HTR-8/SVneo (cell line): Measurements from ENCODE around the gene ZNF865.
A peak's percentile ranks its signal among the peaks of the same experiment; 100 is the strongest.

Source experiments
- DNase-seq: peaks from one replicate; pipeline ENCODE4 v3.0.0; 2011; ENCODE audit warnings: low spot score, mixed read lengths; ENCODE audit not compliant: insufficient read length
- FAIRE-seq: peaks from 2 replicates; lab custom pipeline; 2011; peaks lifted over from hg19 to GRCh38; lab: Jason Lieb, UNC

ZNF865 gene

GRCh38 chr19:55585658-55586339 is 19.6 kb upstream of the ZNF865 start:
- peak; percentile 83 for DNase-seq
- peak; percentile 38 for FAIRE-seq

- DNase-seq (peak; percentile 89), FAIRE-seq (peak; percentile 85)
Measured at GRCh38 chr19:55586976-55587668, 18.3 kb upstream of the ZNF865 start.

DNA sequence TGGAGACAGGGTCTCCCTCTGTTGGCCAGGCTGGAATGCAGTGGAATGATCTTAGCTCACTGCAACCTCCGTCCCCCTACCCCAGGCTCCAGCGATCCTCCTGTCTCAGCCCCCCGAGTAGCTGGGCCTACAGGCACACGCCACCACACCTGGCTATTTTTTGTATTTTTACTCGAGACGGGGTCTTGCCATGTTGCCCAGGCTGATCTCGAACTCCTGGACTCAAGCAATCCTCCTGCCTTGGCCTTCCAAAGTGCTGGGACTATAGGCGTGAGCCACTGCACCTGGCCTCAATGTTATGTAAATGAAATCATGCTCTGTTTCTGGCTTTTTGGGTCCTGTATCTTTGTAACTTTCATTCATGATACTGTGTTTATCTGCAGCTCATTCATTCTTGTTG is 16.7 kb upstream of the ZNF865 start:
- FAIRE-seq (no peak), DNase-seq (no peak)

- peak; percentile 44 for FAIRE-seq
- no peak for DNase-seq
Measured at GRCh38 chr19:55590109-55590508, 15.3 kb upstream of the ZNF865 start.

DNA sequence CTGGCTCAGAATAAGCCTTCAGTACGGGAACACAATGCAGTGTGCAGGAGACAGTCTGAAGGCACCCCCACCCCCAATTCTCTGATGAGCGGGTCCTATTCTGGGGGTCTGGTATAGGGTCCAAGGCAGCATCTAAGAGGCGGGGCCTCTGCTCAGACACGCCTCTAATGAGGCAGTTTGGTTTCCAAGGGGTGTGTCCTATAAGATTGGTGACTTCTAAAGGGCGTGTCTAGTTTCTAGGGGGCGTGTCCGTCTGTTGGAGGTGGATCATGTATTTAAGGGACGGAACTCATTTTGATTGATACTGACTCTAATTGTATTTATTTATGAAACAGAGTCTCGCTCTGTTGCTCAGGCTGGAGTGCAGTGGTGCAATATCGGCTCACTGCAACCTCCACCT is 14.8 kb upstream of the ZNF865 start:
- FAIRE-seq = no peak

GRCh38 chr19:55591555-55591954 is 13.9 kb upstream of the ZNF865 start:
- FAIRE-seq (no peak), DNase-seq (no peak)

More for the DNA sequence above, 14.8 kb upstream of the ZNF865 start:
- no peak for DNase-seq

DNA sequence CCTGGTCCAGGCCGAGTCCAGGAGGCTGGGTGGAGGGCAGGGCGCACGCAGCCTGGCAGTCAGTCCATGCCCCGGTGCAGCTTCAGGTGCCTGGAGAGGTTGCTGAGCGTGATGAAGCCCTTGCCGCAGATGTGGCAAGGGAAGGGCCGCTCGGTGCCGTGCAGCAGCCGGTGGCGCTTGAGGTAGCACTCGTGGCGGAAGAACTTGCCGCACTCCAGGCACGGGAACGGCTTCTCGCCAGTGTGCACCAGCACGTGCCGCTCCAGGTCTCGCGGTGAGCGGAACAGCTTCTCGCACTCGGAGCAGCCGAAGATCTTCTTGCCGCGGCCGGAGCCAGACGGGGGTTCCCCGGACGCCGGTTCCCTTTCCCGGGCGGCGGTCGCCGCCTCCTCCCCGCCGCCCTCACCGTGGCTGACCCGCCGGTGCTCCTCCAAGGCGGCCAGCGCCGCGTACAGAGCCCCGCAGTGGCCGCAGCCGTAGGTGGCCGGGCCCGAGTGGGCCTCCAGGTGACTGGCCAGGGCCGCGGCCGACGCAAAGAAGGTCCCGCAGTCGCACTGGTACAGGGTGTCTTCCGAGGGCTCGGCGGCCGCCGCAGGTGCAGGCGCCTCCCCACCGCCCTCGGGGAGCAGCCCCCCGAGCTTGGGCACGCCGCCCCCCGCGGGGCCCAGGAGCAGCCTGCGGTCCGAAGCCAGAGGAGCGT is 12.9 kb upstream of the ZNF865 start:
- FAIRE-seq (no peak), DNase-seq (no peak)

DNA sequence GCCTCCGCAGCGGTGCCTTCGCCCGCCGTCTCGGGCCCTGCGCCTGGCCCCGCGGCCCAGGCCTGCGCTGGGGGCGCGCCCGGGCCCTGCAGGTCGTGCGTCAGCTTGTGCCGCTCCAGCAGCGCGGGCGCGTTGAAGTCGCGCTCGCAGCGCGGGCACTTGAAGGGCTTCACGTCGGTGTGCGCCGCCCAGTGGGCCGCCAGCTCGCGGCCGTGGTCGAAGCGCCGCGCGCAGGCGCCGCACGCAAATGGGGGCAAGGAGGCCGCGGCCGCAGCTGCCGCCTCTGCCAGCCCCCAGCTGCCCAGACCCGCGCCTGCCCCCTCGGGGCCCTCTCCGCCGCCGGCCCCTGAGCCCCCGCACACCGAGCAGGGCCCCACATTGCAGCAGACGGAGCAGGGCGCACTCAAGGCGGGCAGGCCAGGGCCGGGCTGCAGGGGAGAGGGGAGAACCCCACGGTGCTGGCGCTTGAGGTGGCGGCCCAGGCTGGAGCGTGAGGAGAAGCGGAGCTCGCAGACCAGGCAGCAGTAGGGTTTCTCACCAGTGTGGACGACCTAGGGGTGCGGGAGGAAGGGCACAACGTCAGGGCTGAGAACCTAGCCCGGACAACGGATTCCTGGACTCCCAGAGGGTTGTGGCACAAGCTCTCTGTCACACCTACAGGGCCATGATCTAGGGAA is 12.2 kb upstream of the ZNF865 start:
- no peak for DNase-seq
- no peak for FAIRE-seq

- DNase-seq (no peak), FAIRE-seq (no peak)
Measured at GRCh38 chr19:55594996-55595545, 10.4 kb upstream of the ZNF865 start.

GRCh38 chr19:55596304-55596703 is 9.1 kb upstream of the ZNF865 start:
- no peak for DNase-seq
- no peak for FAIRE-seq

DNA sequence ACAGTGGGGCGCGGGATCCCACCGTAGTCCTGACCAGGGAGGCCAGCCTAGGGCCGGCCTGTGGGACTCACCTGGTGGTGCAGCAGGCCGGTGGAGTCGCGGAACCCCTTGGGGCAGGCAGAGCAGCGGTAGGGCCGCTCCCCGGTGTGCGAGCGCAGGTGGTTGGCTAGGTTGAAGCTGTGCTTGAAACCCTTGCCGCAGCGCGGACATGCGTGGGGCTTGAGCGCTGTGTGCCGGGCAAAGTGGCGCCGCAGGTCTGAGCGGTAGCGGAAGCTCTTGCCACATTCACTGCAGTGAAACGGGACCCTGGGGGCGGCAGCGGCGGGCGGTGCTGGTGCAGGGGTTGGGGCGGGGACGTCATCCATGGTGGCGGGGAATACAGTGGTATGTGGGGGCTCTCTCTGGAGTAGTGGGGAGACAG is 7.9 kb upstream of the ZNF865 start:
- FAIRE-seq = no peak

GRCh38 chr19:55598034-55598433 is 7.4 kb upstream of the ZNF865 start:
- no peak for DNase-seq
- FAIRE-seq = no peak

More for the DNA sequence above, 7.9 kb upstream of the ZNF865 start:
- DNase-seq = no peak

GRCh38 chr19:55598719-55599467 is 6.6 kb upstream of the ZNF865 start:
- peak; percentile 79 for DNase-seq
- peak; percentile 59 for FAIRE-seq

- DNase-seq (peak; percentile 86), FAIRE-seq (peak; percentile 31)
Measured at GRCh38 chr19:55599468-55599841, 6.0 kb upstream of the ZNF865 start, which contains the start of gene FIZ1. TSS of gene FIZ1 (minus strand) at chr19:55599517. CDS start at chr19:55597865, 1,652 bp downstream.

- peak; percentile 74 for DNase-seq
Measured at GRCh38 chr19:55599842-55600661, 5.4 kb upstream of the ZNF865 start, which contains the start of gene ZNF524. TSS of gene ZNF524 (plus strand) at chr19:55600288. CDS start at chr19:55602113, 1,825 bp downstream.

GRCh38 chr19:55600662-55601028 is 4.8 kb upstream of the ZNF865 start:
- DNase-seq = no peak
- no peak for FAIRE-seq

More at GRCh38 chr19:55599842-55600661, 5.4 kb upstream of the ZNF865 start, which contains the start of gene ZNF524:
- FAIRE-seq = peak; percentile 82

GRCh38 chr19:55601084-55601483 is 4.4 kb upstream of the ZNF865 start:
- no peak for DNase-seq
- FAIRE-seq = no peak
